HS-5 (cell line): Measurements from ENCODE around the gene GALNT16.
"Not testable (repeated sequence)": the region's sequence is repeated elsewhere in the genome, so short reads cannot be mapped to it uniquely, and the experiment has no call there.

Experiments used
- DNase-seq: peaks from one replicate; pipeline ENCODE4 v3.0.0-alpha.2; 2012; ENCODE audit warnings: low read depth

Gene GALNT16

DNA sequence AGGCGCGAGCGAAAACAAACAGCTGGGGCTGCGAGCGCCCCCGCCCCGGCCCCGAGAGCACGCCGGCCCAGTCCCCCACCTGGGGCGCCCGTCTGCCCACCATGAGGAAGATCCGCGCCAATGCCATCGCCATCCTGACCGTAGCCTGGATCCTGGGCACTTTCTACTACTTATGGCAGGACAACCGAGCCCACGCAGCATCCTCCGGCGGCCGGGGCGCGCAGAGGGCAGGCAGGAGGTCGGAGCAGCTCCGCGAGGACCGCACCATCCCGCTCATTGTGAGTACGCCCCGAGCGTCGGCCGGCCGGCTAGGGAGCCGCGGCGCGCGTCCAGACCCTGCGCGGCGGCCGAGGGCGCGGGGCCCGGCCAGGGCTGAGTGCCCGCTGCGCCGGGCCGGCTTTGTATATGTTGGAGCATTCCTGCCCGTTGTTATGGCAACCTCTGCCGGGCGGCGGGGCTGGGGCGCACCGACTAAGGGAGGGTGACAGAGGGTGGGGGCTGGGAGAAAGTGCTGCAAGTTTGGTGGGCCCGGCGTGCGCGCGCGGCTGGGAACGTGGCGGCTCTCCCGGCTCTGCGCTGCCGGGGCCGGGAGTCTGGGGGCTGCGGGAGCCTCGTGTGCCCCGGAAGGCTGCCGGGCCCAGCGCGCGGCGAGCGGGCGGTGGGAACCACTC, 367 bp downstream of the GALNT16 start:
- no peak for DNase-seq

DNA sequence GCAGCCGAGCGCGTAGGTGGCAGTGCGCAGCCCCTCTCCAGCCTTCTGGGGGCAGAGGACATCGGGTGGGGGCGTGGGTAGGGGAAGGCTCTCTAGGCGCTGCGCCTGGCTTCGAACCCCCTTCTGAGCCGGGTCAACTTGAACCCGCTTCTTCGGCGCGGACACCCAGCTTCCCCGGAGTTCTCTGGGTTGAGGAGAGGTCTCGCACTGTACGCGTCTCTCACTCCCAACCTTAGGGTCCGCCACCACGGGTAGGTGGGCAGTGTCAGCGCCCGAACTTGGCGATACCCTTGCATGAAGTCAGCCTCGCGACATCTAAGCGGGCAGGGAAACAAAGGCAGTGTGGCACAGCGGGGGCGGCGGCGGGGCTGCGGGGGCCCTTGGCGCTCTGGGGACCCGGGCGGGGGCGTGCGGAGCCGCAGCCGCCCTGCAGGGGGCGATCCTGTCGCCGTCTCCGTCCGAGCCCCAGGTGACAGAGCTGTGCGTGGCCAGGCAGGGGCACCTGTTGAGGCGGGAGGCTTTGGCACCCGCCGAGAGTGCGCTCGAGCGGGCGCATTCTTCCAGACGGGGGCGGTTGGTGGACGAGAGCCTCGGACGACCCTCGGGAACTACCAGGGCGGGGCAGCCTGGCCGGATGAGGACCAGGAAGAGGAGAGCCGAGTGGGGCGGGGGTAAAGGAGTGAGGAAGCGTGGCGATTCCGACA, 1.1 kb downstream of the GALNT16 start:
- DNase-seq: no peak

DNA sequence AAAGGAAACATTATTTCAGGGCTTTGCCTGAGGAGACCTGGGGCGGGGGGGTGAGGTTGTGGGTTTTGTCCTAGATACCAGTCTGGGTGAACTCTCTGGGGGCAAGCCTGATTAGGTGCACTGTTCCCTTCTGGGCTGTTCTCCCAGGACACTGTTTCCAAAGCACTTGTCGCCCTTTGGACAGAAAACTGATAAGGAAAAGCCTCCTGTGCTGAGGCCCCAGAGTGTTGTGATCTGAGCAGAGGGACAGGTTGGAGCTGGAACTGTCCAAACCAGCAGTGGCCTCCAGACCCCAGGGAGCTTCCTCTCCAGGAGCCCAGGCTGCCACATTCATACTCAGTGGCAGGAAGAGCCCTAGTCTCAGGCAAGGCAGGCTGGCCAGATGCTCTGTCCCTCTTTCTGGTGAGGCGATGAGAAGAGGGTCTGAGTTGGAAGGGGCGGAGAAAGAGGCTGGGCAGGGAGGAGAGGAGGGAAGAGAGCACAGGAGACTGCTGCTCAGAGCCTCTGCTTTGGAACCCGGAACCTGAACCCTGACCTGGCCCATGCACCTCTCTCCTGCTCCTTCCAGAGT, 1.9 kb downstream of the GALNT16 start:
- DNase-seq: no peak

DNA sequence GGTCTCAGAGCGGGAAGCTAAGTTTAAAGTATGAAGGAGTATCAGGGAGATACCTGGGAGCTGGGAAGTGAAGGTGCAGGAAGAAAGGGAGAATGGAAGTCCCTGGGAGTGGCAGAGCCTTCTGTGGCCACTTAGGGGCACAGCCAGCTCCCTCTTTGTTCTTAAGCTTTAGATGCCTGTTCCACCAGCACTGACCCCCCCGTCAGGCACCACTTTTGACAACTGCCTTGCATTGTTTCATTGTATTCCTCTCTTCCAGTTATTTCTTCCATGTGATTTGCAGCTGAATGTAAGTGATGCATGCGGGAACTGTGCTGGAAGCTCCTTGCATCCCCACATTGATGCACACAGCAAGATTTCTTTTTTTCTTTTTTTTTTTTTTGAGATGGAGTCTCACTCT, 2.6 kb downstream of the GALNT16 start:
- DNase-seq: no peak

DNA sequence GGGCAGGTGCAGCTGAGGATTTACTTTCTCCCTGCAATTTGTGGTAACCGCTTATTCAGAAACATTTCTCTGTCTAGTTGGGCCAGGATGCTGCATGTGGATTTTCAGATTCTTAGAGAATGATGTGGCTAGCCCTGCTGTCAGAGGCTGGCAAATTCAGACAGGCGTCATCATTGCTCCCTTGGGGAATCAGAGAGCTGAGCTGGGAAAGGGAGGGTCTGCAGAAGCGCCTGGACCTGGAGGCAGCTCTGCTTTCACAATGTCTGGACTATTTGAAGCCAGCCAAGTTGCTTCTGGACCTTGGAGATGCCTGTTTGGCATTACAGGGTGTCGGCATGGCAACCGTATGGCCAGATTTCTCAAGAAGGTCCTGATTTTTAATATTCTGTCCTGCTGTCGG, 3.4 kb downstream of the GALNT16 start:
- peak; percentile 94 for DNase-seq

DNA sequence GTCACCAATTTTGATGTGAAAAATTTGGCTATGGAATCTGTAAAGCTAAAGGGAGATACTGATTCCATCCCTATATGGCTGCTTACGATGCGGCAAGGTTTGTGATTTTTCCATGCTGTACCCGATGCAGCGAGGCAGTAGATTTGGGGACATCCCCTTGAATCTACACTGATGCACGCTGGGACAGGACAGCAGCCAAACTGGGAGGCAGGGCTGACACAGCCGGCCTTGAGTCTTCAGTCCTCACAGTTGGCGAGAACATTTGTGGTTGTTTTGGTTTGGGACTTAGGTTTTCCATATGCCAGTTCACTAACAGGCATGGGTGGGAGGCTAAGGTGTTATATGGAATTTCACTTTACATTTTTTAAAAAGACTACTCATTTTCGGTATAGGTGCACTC, 3.8 kb downstream of the GALNT16 start:
- no peak for DNase-seq

DNA sequence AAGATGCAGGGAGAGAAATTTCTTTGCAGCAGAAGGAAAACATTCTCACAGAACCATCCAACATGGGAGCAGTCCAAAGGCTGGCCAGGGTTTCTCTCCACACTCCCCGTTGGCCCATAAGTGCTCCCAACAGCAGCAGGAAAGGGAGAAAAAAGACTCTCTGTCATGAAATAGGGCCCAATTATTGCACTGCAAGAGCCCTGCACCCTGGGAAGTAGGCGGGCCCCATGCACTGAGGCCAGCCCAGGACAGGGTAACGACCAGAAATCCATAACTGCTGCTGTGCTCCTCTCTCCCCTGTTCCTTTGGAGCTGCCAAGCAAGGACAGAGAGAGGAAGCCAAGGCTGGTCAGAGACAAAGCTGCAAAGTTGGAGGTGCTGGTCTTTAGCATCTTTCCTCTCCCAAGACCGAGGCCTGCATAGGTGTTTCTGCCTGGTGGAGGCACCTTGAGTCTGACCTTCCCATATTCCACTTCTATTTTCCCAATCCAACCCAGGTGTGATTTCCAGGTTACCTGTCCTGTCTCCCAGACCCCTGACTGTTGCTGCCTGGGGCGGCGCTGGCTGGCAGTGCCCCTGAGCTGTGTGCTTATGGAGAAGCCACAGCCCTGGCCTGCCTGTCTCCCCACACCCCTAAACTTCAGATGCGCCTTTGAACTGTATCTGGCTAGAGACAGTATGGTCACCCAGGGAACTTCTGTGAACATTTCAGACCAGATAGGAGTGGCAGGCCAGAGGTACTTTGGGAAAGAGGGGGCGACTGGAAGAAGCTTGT, 6.8 kb downstream of the GALNT16 start:
- no peak for DNase-seq

DNA sequence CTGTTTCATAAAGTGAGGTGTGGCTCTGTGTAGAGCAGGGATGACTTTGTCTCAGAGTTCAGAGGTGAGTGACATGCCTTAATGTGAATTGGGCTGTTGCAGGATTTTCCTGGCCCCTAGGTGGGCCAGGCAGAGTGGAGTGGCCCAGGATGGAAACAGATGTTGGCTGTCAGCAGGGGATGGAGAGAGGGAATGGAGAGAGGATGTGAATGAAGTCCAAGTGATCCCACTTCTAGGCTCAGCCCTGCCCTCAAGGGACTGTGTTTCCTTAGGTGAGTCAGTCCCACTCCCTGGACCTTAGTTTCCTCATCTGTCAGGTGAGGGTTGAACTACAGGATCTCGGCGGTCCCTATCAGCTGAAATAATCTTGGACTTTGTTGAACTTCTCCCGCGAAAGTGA, 7.5 kb downstream of the GALNT16 start:
- DNase-seq: no peak

DNA sequence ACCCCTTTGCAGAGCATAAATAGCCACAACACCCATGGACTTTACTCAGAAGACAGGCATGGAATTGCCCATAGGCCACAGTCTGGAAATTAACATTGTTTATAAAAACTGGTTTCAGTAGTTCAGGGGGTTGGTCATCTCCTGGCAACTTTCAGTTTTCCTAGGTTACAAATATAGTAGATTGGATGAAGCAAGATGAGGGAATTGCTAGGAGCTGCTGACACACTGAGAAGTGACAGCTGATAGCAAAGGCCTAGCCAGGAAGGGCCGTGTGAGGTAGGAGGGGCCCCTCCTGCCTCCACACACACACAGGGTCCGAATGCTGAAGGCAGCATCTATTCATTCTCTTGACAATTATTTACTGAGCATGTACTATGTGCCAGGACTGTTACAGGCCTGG, 8.3 kb downstream of the GALNT16 start:
- DNase-seq: no peak

DNA sequence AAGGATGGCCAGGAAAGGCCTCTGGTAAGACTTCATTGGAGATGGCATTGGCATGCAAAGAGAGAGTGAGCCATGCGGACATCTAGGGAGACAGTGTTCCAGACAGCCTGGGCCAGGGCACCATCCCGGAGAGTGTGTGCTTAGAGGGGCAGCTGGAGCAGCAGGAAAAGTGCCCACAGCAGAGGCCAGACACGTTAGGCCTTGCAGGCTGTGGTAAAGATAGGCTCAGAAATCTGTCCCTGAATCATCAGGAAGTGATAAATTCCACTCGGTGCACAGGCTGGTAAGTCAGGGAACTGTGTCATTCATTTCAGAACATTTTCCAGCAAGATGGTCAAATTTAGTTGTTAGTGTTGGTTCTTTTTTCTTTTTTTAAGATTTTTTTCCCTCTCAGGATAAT, 8.8 kb downstream of the GALNT16 start:
- DNase-seq: peak; percentile 43

DNA sequence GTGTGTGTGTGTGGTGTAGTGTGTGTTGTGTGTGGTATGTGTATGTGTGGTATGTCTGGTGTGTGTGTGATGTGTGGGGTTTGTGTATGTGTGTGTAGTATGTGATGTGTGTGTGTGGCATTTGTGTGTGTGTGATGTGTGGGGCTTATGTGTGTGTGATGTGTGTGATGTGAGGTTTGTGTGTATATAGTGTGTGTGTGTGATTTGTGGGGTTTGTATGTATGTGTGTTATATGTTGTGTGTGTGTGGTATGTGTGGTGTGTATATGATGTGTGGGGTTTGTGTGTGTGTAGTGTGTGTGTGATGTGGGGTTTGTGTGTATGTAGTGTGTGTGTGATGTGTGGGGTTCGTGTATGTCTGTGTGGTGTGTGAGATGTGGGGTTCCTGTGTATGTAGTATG, 9.4 kb downstream of the GALNT16 start:
- DNase-seq: no peak

DNA sequence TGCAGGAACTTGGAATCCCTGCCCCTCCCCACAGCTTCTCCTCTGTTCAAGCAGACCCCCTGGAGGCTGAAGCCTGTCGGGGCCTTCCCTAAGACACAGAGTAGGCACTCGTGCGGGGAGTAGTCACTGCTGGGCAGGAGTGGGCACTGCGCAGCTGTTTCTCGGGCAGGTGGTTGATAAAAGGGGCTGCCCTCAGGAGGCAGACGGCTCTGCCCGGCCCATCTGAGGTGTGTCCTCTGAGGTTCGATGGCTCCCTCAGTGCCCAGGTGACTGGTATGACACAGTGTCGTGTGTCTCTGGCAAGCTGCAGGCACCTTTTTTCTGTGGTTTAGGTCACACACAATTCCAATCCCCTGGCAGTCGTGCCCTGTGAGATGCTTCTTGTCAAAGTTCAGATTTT, 10.1 kb downstream of the GALNT16 start:
- no peak for DNase-seq

DNA sequence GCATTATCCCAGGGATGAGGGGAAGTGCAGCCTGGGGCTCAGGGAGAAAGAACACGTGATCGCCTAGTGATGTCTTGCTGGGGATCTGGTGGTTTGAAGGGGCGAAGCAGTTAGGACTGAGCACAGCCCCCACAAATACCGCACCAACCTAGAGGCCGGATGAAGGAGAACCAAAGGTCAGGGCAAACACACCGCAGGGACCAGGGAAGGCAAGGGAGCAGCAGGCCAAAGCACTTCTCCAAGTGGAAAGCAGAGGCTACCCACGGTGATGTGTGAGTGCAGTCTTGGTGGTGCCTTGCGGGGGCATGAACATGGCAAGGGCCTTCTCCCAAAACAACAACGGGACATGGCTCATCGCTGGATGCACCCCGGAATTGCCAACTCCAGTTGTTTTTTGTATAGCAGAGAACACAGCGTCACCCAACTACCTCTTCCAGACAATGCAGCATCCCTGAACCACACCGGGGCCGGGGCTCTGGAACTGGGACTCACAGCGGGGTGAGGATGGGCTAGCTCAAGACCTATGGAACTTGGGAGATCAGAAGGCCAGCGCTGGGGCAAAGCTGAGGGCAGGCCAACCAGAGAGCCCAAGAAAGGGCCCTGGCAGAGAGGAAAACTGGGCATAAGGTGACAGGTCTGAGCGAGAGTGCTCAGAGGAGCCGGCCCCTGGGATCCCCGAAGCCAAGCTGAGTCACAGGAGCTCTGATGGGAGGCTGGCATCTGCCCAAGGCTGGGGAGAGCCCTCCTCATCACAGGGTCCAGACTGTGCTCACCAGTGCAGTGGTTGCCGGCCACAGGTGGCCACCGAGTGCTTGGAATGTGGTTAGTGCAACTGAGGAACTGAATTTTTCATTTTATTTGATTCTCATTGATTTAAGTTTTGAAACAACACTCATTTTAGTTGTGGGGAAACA, 11.1 kb downstream of the GALNT16 start:
- DNase-seq: no peak

DNA sequence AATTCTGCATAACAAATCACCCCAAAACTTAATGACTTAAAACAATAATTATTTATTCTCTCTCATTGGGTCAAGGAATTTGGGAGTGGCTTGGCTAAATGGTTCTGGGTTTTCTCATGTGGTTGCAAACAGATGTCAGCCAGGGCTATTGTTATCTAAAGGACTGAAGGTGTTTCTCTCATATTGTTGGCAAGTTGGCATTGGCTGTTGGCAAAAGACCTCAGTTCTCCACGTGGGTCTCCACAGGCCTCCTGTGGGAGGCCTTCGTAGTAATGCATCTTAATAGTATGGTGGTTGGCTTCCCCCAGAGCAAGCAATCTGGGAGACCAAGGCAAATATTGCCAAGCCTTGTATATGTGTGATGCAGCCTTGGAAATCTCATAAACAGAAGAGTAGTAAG, 14.4 kb downstream of the GALNT16 start:
- DNase-seq: no peak

DNA sequence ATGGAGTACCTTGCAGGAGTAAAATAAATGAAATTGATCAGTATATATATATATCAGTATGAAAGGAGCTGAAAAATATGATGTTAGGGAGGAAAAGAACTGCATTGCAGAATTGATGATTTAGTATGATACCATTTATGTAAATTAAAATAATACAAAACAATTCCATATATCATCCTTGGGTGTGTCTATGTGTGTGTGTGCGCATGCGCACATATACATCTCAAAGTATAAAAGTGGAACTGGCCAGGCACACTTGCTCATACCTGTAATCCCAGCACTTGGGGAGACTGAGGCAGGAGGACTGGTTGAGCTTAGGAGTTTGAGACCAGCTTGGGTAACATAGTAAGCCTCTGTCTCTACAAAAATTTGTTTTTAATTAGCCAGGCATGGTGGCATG, 15.4 kb downstream of the GALNT16 start:
- DNase-seq: no peak

DNA sequence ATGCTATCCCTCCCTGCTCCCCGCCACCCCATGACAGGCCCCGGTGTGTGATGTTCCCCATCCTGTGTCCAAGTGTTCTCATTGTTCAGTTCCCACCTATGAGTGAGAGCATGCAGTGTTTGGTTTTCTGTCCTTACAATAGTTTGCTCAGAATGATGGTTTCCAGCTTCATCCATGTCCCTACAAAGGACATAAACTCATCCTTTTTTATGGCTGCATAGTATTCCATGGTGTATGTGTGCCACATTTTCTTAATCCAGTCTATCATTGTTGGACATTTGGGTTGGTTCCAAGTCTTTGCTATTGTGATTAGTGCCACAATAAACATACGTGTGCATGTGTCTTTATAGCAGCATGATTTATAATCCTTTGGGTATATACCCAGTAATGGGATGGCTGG, 17.4 kb downstream of the GALNT16 start:
- not testable (repeated sequence) for DNase-seq

DNA sequence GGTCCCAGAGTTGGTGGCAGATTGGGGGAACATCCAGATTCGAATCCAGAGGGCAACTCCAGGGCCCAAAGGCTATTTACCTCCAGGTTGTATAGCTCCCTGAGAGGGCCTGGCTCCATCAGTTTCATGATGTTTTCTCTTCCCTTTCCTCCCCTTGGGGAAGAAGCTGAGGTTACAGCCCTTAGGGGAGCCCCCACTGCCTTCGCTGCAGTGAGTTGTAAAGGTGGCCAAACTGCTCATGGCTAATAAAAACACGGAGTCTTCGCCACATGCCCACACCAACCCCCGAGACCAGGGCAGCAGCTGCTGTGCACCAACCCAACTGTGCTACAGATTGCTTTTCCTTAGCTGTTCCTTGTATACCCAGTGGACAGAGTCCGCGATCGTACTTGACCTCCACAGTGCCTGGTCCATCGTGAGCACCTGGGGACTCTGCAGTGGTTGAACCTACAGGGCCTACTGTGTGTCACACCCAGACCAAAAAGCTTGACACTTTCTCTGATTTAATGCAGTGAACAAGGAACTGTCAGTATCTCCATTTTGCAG, 20.9 kb downstream of the GALNT16 start:
- no peak for DNase-seq

DNA sequence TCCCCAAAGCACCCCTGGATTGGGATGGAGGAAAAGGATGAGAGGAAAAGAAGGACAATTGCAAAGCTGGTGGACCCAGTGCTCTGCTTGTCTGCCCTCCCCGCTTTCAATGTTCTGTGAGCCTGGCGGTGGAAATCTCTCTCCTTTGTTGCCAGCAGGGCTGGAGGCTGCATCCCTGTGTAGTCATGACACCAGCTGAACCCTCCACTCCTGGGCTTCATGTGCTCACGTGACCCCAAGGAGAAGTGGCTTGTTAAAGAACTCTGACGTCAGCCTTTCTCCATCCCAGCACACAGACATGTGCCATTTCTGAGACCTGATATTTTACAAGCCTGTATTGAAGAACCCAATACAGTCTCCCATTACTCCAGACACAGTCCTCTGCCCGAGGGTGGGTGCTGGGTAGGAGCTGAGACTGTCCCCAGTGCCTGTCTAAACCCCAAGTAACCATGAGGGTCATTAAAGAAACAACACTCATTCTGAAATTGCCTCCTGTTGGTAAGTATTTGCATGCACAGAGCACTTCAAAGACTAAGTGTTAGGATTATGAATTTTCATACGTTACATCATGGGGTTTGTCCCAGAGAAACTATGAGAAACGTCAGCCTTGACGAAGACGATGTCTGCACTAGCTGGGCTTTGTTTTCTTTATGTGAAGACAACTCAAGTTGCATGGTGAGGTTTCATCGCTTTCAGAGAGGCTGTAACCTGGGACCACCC, 21.7 kb downstream of the GALNT16 start:
- DNase-seq: no peak

DNA sequence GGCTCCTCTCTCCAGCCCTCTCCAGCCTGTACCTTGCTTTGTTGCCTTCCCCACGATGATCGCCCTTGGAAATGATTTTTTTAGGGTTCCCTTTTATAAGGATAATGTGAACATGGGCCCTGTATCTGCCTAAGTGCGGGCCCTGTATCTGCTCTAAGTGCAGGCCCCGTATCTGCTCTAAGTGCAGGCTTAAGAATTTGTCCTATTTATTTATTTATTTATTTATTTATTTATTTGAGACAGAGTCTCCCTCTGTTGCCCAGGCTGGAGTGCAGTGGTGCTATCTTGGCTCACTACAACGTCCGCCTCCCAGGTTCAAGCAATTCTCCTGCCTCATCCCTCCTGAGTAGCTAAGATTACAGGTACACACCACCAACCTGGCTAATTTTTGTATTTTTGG, 22.5 kb downstream of the GALNT16 start:
- DNase-seq: no peak

DNA sequence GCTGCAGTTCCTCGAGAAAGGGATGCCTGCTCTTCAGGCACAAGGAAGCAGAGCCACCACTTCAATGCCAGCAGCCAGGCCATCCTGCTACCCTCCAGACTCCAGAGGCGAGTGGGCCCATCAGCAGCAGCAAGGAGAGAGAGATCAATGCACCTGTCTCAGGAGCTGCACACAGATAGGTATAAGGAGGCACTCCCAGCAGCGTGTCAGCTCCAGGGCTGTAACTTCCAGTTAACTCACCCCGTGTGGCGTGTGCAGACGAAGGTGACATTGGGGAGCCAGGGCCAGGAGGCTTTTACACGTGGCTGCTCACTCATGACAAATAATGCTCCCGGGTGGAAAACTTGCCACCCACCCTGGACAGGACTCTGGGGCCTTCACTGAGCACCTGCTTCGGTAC, 24.2 kb downstream of the GALNT16 start:
- no peak for DNase-seq
